HepG2 (cell line): ENCODE measurements around the gene ATOH8. TPM values are rescaled to one million over a fixed set of nuclear protein-coding genes. Genes with fewer than 3 reads are reported as not detected.

Source experiments
- ATF7-NPFF ChIP-seq: sonication (generic); formaldehyde crosslinking; IDR thresholded peaks from 2 replicates; pipeline ENCODE4 v1.8.1; 2023; ENCODE audit warnings: mild to moderate bottlenecking, low read depth, missing genetic modification reagents, moderate library complexity
- DBP ChIP-seq: sonication (generic); formaldehyde crosslinking; IDR thresholded peaks from 2 replicates; pipeline ENCODE4 v1.4.0; 2020; ENCODE audit warnings: missing genetic modification reagents; ENCODE audit errors: not compliant biosample characterization
- EZH2 ChIP-seq: conservative IDR thresholded peaks from 2 replicates; pipeline ENCODE4 v1.6.1; 2012; ENCODE audit warnings: mild to moderate bottlenecking, low read depth, low read length, moderate library complexity
- GTF3A ChIP-seq: sonication (generic); formaldehyde crosslinking; conservative IDR thresholded peaks from 2 replicates; pipeline ENCODE4 v1.4.0; 2020; ENCODE audit warnings: mild to moderate bottlenecking, missing genetic modification reagents
- MAFG ChIP-seq: sonication (generic); formaldehyde crosslinking; IDR thresholded peaks from 2 replicates; pipeline ENCODE4 v1.5.1; 2020; ENCODE audit warnings: mild to moderate bottlenecking, missing genetic modification reagents
- REXO4 ChIP-seq: sonication (generic); formaldehyde crosslinking; IDR thresholded peaks from 2 replicates; pipeline ENCODE4 v1.8.0; 2022; ENCODE audit warnings: missing genetic modification reagents, mild to moderate bottlenecking, borderline replicate concordance
- ZNF709 ChIP-seq: sonication (generic); formaldehyde crosslinking; IDR thresholded peaks from 2 replicates; pipeline ENCODE4 v1.5.0; 2020; ENCODE audit warnings: mild to moderate bottlenecking, missing genetic modification reagents
- polyA plus RNA-seq, 8 experiments: library from polyadenylated mRNA; depleted of rRNA in 3 of 8; stranded (reverse) in 7 of 8; unstranded in 1 of 8; fragments of >200 nt; fragmentation: Illumina TruSeq in 4 of 8; extraction: Trizol in 4 of 8; gene quantifications; 2 replicates each; pipeline versions ENCODE4 v1.2.1 to v1.2.3, GENCODE V29; 2011 to 2016; ENCODE audit warnings: low read depth in 4 of 8, missing spikeins in 1 of 8, mixed read lengths in 1 of 8; ENCODE audit not compliant: insufficient read depth in 1 of 8
- total RNA-seq, 5 experiments: library from RNA; depleted of rRNA; stranded (reverse); fragments of >200 nt; fragmentation: Illumina TruSeq; extraction: Trizol; gene quantifications; 2 replicates each; pipeline ENCODE4 v1.2.3, GENCODE V29; 2016; ENCODE audit warnings: low read depth in 1 of 5
- TF ChIP-seq, protein P1 (sequence below): sonication (generic); formaldehyde crosslinking; IDR thresholded peaks from 2 replicates; pipeline ENCODE4 v1.4.0; 2020; ENCODE audit warnings: mild to moderate bottlenecking, missing genetic modification reagents
- TF ChIP-seq, protein P2 (sequence below): sonication (generic); formaldehyde crosslinking; IDR thresholded peaks from 2 replicates; pipeline ENCODE4 v1.9.0; 2021; ENCODE audit warnings: missing genetic modification reagents, borderline replicate concordance
- TF ChIP-seq, protein P3 (sequence below): sonication (generic); formaldehyde crosslinking; IDR thresholded peaks from 2 replicates; pipeline ENCODE4 v1.8.0; 2022; ENCODE audit warnings: low read depth, missing genetic modification reagents

ATOH8 gene
- total and polyA plus RNA-seq, 2 of the 13 experiments (the other 11 are each of a cell fraction or from before 2014, with no cell fraction given): 0.13 to 0.61 TPM

GRCh38 chr2:85721641-85722040 lies 32.1 kb upstream of the ATOH8 start (continued):
- TF ChIP-seq, protein P1, sequence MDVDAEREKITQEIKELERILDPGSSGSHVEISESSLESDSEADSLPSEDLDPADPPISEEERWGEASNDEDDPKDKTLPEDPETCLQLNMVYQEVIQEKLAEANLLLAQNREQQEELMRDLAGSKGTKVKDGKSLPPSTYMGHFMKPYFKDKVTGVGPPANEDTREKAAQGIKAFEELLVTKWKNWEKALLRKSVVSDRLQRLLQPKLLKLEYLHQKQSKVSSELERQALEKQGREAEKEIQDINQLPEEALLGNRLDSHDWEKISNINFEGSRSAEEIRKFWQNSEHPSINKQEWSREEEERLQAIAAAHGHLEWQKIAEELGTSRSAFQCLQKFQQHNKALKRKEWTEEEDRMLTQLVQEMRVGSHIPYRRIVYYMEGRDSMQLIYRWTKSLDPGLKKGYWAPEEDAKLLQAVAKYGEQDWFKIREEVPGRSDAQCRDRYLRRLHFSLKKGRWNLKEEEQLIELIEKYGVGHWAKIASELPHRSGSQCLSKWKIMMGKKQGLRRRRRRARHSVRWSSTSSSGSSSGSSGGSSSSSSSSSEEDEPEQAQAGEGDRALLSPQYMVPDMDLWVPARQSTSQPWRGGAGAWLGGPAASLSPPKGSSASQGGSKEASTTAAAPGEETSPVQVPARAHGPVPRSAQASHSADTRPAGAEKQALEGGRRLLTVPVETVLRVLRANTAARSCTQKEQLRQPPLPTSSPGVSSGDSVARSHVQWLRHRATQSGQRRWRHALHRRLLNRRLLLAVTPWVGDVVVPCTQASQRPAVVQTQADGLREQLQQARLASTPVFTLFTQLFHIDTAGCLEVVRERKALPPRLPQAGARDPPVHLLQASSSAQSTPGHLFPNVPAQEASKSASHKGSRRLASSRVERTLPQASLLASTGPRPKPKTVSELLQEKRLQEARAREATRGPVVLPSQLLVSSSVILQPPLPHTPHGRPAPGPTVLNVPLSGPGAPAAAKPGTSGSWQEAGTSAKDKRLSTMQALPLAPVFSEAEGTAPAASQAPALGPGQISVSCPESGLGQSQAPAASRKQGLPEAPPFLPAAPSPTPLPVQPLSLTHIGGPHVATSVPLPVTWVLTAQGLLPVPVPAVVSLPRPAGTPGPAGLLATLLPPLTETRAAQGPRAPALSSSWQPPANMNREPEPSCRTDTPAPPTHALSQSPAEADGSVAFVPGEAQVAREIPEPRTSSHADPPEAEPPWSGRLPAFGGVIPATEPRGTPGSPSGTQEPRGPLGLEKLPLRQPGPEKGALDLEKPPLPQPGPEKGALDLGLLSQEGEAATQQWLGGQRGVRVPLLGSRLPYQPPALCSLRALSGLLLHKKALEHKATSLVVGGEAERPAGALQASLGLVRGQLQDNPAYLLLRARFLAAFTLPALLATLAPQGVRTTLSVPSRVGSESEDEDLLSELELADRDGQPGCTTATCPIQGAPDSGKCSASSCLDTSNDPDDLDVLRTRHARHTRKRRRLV: no peak
- TF ChIP-seq ATF7-NPFF (CRISPR knock-in tag): no peak
- no peak for TF ChIP-seq EZH2
- no peak for TF ChIP-seq REXO4 (CRISPR knock-in tag)
- TF ChIP-seq, protein P2, sequence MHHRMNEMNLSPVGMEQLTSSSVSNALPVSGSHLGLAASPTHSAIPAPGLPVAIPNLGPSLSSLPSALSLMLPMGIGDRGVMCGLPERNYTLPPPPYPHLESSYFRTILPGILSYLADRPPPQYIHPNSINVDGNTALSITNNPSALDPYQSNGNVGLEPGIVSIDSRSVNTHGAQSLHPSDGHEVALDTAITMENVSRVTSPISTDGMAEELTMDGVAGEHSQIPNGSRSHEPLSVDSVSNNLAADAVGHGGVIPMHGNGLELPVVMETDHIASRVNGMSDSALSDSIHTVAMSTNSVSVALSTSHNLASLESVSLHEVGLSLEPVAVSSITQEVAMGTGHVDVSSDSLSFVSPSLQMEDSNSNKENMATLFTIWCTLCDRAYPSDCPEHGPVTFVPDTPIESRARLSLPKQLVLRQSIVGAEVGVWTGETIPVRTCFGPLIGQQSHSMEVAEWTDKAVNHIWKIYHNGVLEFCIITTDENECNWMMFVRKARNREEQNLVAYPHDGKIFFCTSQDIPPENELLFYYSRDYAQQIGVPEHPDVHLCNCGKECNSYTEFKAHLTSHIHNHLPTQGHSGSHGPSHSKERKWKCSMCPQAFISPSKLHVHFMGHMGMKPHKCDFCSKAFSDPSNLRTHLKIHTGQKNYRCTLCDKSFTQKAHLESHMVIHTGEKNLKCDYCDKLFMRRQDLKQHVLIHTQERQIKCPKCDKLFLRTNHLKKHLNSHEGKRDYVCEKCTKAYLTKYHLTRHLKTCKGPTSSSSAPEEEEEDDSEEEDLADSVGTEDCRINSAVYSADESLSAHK (CRISPR knock-in tag): no peak
- TF ChIP-seq GTF3A (CRISPR knock-in tag): no peak
- TF ChIP-seq, protein P3, sequence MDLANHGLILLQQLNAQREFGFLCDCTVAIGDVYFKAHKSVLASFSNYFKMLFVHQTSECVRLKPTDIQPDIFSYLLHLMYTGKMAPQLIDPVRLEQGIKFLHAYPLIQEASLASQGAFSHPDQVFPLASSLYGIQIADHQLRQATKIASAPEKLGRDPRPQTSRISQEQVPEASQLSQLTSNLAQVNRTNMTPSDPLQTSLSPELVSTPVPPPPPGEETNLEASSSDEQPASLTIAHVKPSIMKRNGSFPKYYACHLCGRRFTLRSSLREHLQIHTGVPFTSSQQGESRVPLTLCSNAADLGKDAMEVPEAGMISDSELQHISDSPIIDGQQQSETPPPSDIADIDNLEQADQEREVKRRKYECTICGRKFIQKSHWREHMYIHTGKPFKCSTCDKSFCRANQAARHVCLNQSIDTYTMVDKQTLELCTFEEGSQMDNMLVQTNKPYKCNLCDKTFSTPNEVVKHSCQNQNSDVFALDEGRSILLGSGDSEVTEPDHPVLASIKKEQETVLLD (CRISPR knock-in tag): no peak
- no peak for TF ChIP-seq DBP (CRISPR knock-in tag)
- no peak for TF ChIP-seq MAFG (CRISPR knock-in tag)
- no peak for TF ChIP-seq ZNF709
